GM12865 (cell line): Measurements from ENCODE around the gene LZTS2.

Experiments used
- DNase-seq: peaks from one replicate; pipeline ENCODE4 v3.0.0; 2010; ENCODE audit warnings: low read depth
- H3K4me3 ChIP-seq: 2 replicates; pipeline ENCODE4 v1.5.1; 2011; ENCODE audit warnings: mild to moderate bottlenecking, low read depth, low read length, control low read depth
- CTCF ChIP-seq: IDR thresholded peaks from 2 replicates; pipeline ENCODE4 v1.5.1; 2011; ENCODE audit warnings: low read length, control low read depth, low read depth, inconsistent platforms; ENCODE audit not compliant: insufficient read depth; ENCODE audit errors: missing control alignments

Gene LZTS2

GRCh38 chr10:101041252-101041761 lies 41.7 kb downstream of the LZTS2 start:
- no peak overlapping the region for H3K4me3 ChIP-seq
- TF ChIP-seq CTCF = peak; percentile 84
- DNase-seq = peak; percentile 89

GRCh38 chr10:101042118-101042517 lies 42.5 kb downstream of the LZTS2 start:
- H3K4me3 ChIP-seq = no peak overlapping the region

GRCh38 chr10:101042667-101043362 lies 43.2 kb downstream of the LZTS2 start:
- no peak for TF ChIP-seq CTCF
- DNase-seq = peak; percentile 95
- H3K4me3 ChIP-seq = peak overlapping the region; percentile 69

More at GRCh38 chr10:101042118-101042517, 42.5 kb downstream of the LZTS2 start:
- no peak for TF ChIP-seq CTCF
- no peak for DNase-seq

GRCh38 chr10:101043363-101043707 lies 43.7 kb downstream of the LZTS2 start:
- no peak for DNase-seq
- TF ChIP-seq CTCF = no peak
- H3K4me3 ChIP-seq = peak overlapping the region; percentile 69

GRCh38 chr10:101044117-101044516 lies 44.5 kb downstream of the LZTS2 start:
- TF ChIP-seq CTCF = no peak
- DNase-seq = no peak
- H3K4me3 ChIP-seq = no peak overlapping the region

GRCh38 chr10:101046332-101047238 lies 47.0 kb downstream of the LZTS2 start:
- no peak for DNase-seq

More at GRCh38 chr10:101046332-101047238, 47.0 kb downstream of the LZTS2 start:
- TF ChIP-seq CTCF = no peak
- H3K4me3 ChIP-seq = no peak overlapping the region
